ENCODE measurements around the gene IKZF3. TPM values are rescaled to one million over a fixed set of nuclear protein-coding genes. Genes with fewer than 3 reads are reported as not detected.

IKZF3 gene
- total and polyA plus RNA-seq, 4 experiments from 2014 or later = 3.2 to 118 (median 102) TPM

GRCh38 chr17:39800540-39800939 is 63.6 kb downstream of the IKZF3 start:
- ChIA-PET CTCF (ENCODE audit: partially characterized antibody) (interaction anchor here (1.1 to 1.4 kb wide), 2 partner anchors 31 to 45 kb away, joined by 3 to 4 read pairs; no protein-coding TSS in a partner anchor), POLR2A (ENCODE audit: partially characterized antibody) (interaction anchor here (0.7 to 3.4 kb wide), 8 partner anchors 8 to 179 kb away, joined by 3 to 20 read pairs (median 4); no protein-coding TSS in a partner anchor)
- Histone ChIP-seq H3K27me3 (ENCODE audit: insufficient read depth, low read length) (no peaks in the 10 kb centered on the region), H3K36me3 (ENCODE audit: insufficient read depth, low read length) (no peaks in the 10 kb centered on the region), H3K9me3 (ENCODE audit: control insufficient read depth in 1 of 2, low read length in 2 of 2) (no peaks in the 10 kb centered on the region), H3K27ac (ENCODE audit: low read depth, low read length) (peak overlapping the region; percentile 50), H3K4me3 (ENCODE audit: low read length in 2 of 2) (peak overlapping the region in 1 of 2 donors; percentile 12), H3K4me1 (ENCODE audit: insufficient read depth, low read length) (peaks cover 43% of the 10 kb centered on the region)
- Mint-ChIP-seq H3K4me1 (peaks cover 42 to 63% (median 52%) of the 10 kb centered on the region in 4 donors), H3K27ac (peak overlapping the region; percentile 79 to 96 (median 91)), H3K9me3 (no peaks in the 10 kb centered on the region), H3K27me3 (no peaks in the 10 kb centered on the region), H3K4me3 (peak overlapping the region in 7 of 8 donors; percentile 13 to 81 (median 63)), H3K36me3 (peaks cover 12 to 29% of the 10 kb centered on the region in 2 donors)
- DNase-seq = peak; percentile 67 to 83 (median 71)
- intact Hi-C loops (cut with micrococcal nuclease) = loop anchor here (1.0 to 2.0 kb wide), 2 partner anchors 9 to 18 kb away; no protein-coding TSS in a partner anchor

GRCh38 chr17:39799395-39799794 is 64.7 kb downstream of the IKZF3 start:
- no peak overlapping the region for H3K4me3 ChIP-seq (ENCODE audit: low read length in 2 of 2)
- H3K27ac ChIP-seq (ENCODE audit: low read depth, low read length) = peak overlapping the region; percentile 34
- no peaks in the 10 kb centered on the region for H3K27me3 Mint-ChIP-seq
- H3K9me3 ChIP-seq (ENCODE audit: control insufficient read depth in 1 of 2, low read length in 2 of 2) = no peaks in the 10 kb centered on the region
- no peak for DNase-seq
- ChIA-PET CTCF (ENCODE audit: partially characterized antibody) (no interaction called here), POLR2A (ENCODE audit: partially characterized antibody) (interaction anchor here (1.5 kb wide), 1 partner anchor 22 kb away, joined by 3 read pairs; no protein-coding TSS in a partner anchor)
- peaks cover 50% of the 10 kb centered on the region for H3K4me1 ChIP-seq (ENCODE audit: insufficient read depth, low read length)
- intact Hi-C loops (cut with micrococcal nuclease) = no loop called here
- H3K9me3 Mint-ChIP-seq = no peaks in the 10 kb centered on the region
- no peaks in the 10 kb centered on the region for H3K27me3 ChIP-seq (ENCODE audit: insufficient read depth, low read length)
- H3K36me3 ChIP-seq (ENCODE audit: insufficient read depth, low read length) = no peaks in the 10 kb centered on the region
- H3K4me1 Mint-ChIP-seq = peaks cover 42 to 64% (median 50%) of the 10 kb centered on the region in 4 donors
- peaks cover 10 to 21% of the 10 kb centered on the region in 2 donors for H3K36me3 Mint-ChIP-seq
- peak overlapping the region; percentile 72 to 91 (median 82) for H3K27ac Mint-ChIP-seq
- peak overlapping the region in 4 of 8 donors; percentile 10 to 40 (median 22) for H3K4me3 Mint-ChIP-seq

- Mint-ChIP-seq H3K9me3 (no peaks in the 10 kb centered on the region), H3K27me3 (no peaks in the 10 kb centered on the region), H3K36me3 (peaks cover 20 to 30% of the 10 kb centered on the region in 2 donors), H3K27ac (peak overlapping the region; percentile 83 to 97 (median 91)), H3K4me1 (peaks cover 56 to 85% (median 70%) of the 10 kb centered on the region in 4 donors), H3K4me3 (peak overlapping the region in 7 of 8 donors; percentile 40 to 82 (median 73))
- H3K4me1 ChIP-seq (ENCODE audit: insufficient read depth, low read length) = peaks cover 75% of the 10 kb centered on the region
- intact Hi-C loops (cut with micrococcal nuclease) = loop anchor here (1.0 to 5.0 kb wide), 2 partner anchors 24 to 68 kb away; partner anchors contain the start of gene IKZF3
- ChIA-PET POLR2A (ENCODE audit: partially characterized antibody) (interaction anchor here (0.7 to 6.9 kb wide), 13 partner anchors 7 to 115 kb away, joined by 3 to 174 read pairs (median 28); partner anchors contain the start of genes IKZF3 and ZPBP2), CTCF (ENCODE audit: partially characterized antibody) (interaction anchor here (0.7 to 4.4 kb wide), 6 partner anchors 8 to 67 kb away, joined by 3 to 35 read pairs (median 8); no protein-coding TSS in a partner anchor)
- no peak overlapping the region for H3K4me3 ChIP-seq (ENCODE audit: low read length in 2 of 2)
- H3K27me3 ChIP-seq (ENCODE audit: insufficient read depth, low read length) = no peaks in the 10 kb centered on the region
- no peaks in the 10 kb centered on the region for H3K36me3 ChIP-seq (ENCODE audit: insufficient read depth, low read length)
- peak; percentile 50 to 67 (median 58) for DNase-seq
- H3K27ac ChIP-seq (ENCODE audit: low read depth, low read length) = peak overlapping the region; percentile 54
- no peaks in the 10 kb centered on the region for H3K9me3 ChIP-seq (ENCODE audit: control insufficient read depth in 1 of 2, low read length in 2 of 2)
These were observed 69.7 kb downstream of the IKZF3 start for GRCh38 chr17:39794249-39794970.

- CTCF ChIA-PET (ENCODE audit: partially characterized antibody) = interaction anchor here (0.8 to 4.4 kb wide), 13 partner anchors 9 to 71 kb away, joined by 3 to 35 read pairs (median 4); partner anchors contain the start of genes IKZF3 and MIEN1
- no peak for DNase-seq
- Histone ChIP-seq H3K9me3 (ENCODE audit: control insufficient read depth in 1 of 2, low read length in 2 of 2) (no peaks in the 10 kb centered on the region), H3K36me3 (ENCODE audit: insufficient read depth, low read length) (peaks cover under 1% of the 10 kb centered on the region), H3K27me3 (ENCODE audit: insufficient read depth, low read length) (no peaks in the 10 kb centered on the region), H3K27ac (ENCODE audit: low read depth, low read length) (peak overlapping the region; percentile 54), H3K4me1 (ENCODE audit: insufficient read depth, low read length) (peaks cover 67% of the 10 kb centered on the region), H3K4me3 (ENCODE audit: low read length in 2 of 2) (peak overlapping the region in 1 of 2 donors; percentile 21)
- Mint-ChIP-seq H3K27ac (peak overlapping the region; percentile 83 to 97 (median 86)), H3K4me3 (peak overlapping the region; percentile 2 to 85 (median 80)), H3K27me3 (no peaks in the 10 kb centered on the region), H3K9me3 (no peaks in the 10 kb centered on the region), H3K4me1 (peaks cover 50 to 75% (median 61%) of the 10 kb centered on the region in 4 donors), H3K36me3 (peaks cover 23 to 34% of the 10 kb centered on the region in 2 donors)
- POLR2A ChIA-PET (ENCODE audit: partially characterized antibody) = interaction anchor here (0.7 to 6.9 kb wide), 17 partner anchors 8 to 114 kb away, joined by 3 to 174 read pairs (median 14); partner anchors contain the start of genes IKZF3 and ZPBP2
- intact Hi-C loops (cut with micrococcal nuclease) = loop anchor here (2.0 to 5.0 kb wide), 2 partner anchors 39 to 69 kb away; partner anchors contain the start of gene IKZF3
These were observed 70.7 kb downstream of the IKZF3 start for GRCh38 chr17:39793301-39793872.

GRCh38 chr17:39792526-39793221 is 71.4 kb downstream of the IKZF3 start:
- peak in 1 of 5 donors; percentile 17 for DNase-seq
- ChIA-PET POLR2A (ENCODE audit: partially characterized antibody) (interaction anchor here (0.7 to 6.9 kb wide), 15 partner anchors 9 to 113 kb away, joined by 3 to 174 read pairs (median 20); partner anchors contain the start of gene IKZF3), CTCF (ENCODE audit: partially characterized antibody) (interaction anchor here (0.8 to 4.4 kb wide), 13 partner anchors 9 to 72 kb away, joined by 3 to 35 read pairs (median 4); partner anchors contain the start of genes IKZF3 and MIEN1)
- Mint-ChIP-seq H3K4me3 (peak overlapping the region; percentile 66 to 85 (median 80)), H3K36me3 (peaks cover 27 to 36% of the 10 kb centered on the region in 2 donors), H3K27ac (peak overlapping the region; percentile 83 to 97 (median 86)), H3K9me3 (no peaks in the 10 kb centered on the region), H3K4me1 (peaks cover 48 to 74% (median 59%) of the 10 kb centered on the region in 4 donors), H3K27me3 (no peaks in the 10 kb centered on the region)
- Histone ChIP-seq H3K9me3 (ENCODE audit: control insufficient read depth in 1 of 2, low read length in 2 of 2) (no peaks in the 10 kb centered on the region), H3K4me1 (ENCODE audit: insufficient read depth, low read length) (peaks cover 70% of the 10 kb centered on the region), H3K27ac (ENCODE audit: low read depth, low read length) (peak overlapping the region; percentile 54), H3K36me3 (ENCODE audit: insufficient read depth, low read length) (peaks cover 7% of the 10 kb centered on the region), H3K27me3 (ENCODE audit: insufficient read depth, low read length) (no peaks in the 10 kb centered on the region), H3K4me3 (ENCODE audit: low read length in 2 of 2) (peak overlapping the region in 1 of 2 donors; percentile 21)
- intact Hi-C loops (cut with micrococcal nuclease) = loop anchor here (2.0 to 5.0 kb wide), 2 partner anchors 38 to 70 kb away; partner anchors contain the start of gene IKZF3

Measured in CD4-positive, alpha-beta memory T cell (primary cell).